ENCODE data around the gene SUMO2.
"Not testable (repeated sequence)": the region's sequence is repeated elsewhere in the genome, so short reads cannot be mapped to it uniquely, and the experiment has no call there.

Gene SUMO2

DNA sequence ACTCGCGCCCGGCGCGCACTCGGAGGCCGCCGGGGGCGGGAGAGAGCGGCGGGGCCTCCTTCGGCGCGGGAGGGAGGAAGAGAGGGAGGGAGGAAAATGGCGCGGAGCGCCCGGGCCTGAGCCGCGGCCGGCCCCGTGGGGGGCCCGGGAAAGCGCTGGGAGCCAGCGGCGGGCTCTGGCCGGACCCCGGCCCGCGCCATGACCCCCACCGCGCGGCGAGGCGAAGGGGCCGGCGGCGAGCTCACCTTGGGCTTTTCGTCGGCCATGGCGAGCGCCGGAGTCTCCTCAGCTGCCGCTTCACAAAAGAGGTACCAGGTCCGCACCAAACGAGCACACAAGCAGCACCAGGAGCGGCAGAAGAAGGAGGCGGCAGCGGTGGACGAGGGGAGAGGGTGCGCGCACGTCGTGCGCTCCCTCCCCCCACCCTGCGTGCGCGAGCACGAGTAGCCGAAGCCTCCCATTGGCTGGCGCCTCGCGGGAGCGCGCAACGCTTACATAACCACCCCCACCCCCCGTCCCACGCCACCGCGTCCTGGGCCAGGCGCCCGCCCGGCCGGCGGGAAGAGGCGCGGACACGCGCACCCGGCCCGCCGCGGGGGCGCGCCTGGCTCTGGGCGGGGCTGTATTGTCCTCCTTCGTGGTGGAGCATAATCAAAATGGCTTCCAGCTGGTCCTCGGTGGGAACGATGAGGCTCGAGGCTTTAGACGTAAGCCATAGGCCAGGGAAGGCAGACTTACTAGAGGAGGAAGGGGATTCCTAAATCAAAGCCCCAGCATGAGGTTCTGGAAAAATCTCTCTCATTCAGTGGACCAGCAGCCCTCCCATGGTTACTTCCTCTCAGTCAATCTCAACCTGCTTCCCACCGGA is at the start of gene SUMO2:
Gene SUMO2, minus strand, starts transcription at position 391 of the 868 bp plus-strand sequence. Its CDS starts 125 bp downstream, at position 266.
- FAIRE-seq: no peak

DNA sequence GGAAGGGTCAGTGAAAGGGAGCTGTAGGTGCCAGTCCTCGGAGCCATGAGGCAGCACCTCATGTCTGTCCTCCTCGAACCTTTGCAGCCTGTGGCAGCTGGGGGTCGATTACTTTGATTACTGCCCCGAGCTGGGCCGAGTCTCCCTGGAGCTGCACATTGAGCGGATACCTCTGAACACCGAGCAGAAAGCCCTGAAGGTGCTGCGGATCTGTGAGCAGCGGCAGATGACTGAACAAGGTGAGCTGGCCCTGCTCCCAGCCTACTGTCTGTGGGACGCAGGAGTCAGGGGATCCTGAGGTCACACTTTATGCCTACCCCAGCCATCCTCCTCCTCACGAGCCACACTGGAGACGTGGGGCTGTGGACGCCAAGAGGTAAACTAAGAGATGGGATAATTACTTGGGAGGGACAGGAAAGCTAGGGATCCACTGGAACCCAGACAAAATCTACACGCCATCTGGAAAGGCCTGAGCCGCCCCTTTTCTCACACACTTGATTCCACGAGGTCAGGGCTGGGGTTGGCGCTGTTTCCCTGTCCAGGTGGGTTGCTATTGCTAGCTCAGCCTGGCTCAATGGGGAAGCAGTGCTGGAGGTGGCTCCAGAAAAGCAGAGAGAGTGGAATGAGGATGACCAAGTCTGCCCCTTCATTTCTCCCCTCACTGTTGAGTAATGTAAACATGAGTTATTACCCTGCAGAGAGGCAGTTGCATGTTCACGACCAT is 49.1 kb upstream of the SUMO2 start:
- FAIRE-seq: no peak

DNA sequence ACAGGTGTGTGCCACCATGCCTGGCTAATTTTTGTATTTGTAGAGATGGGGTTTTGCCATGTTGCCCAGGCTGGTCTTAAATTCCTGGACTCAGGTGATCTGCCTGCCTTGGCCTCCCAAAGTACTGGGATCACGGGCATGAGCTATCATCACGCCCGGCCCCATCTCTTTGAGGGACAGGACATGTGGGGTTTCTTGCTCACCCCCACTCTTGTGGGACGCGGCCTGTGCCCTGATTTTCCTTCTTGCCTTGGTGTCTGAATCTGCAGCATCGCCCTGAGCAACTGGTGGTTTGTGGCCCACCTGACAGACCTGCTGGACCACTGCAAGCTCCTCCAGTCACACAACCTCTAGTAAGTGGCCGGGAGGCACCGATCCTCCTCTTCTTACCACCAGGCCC is 48.3 kb upstream of the SUMO2 start:
- FAIRE-seq: no peak

DNA sequence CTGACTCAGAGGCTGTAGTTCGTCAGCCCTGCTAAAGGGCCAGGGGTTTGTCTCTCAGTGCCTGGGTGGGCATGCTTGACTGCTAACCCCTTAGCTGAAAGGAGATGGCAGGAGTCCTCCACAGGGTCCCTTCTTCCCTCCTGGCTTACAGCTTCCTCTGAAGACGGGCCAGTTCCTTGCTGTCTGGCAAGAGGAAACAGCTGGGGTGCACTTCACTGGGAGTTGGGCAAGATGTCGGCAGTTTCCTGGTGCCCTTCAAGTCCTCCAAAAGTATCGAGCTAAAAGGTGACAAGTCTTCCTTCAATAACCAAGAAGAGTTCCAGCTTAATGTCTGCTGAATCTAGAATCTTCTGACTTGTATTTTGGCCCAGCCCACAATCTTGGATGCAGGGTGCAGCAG is 46.1 kb upstream of the SUMO2 start:
- no peak for FAIRE-seq

DNA sequence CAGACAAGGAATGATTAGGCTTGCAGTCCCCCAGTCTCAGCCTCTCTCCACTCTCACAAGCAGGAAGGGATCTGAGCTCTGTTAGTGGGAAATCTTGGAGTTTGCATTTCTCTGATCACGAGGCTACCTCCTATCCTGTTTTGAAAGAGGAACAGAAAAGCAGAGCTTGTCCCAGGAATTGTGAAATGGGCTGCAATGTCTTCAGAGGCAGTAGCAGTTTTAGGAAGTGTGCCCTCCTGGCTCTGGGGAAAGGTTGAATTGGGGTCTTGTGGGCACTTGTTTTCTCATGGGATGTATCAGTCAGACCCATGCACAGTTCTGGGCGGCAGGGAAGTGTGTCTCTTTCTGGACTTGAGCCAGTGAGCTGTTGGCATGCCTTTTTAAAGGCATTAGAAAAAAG is 45.5 kb upstream of the SUMO2 start:
- FAIRE-seq: no peak

DNA sequence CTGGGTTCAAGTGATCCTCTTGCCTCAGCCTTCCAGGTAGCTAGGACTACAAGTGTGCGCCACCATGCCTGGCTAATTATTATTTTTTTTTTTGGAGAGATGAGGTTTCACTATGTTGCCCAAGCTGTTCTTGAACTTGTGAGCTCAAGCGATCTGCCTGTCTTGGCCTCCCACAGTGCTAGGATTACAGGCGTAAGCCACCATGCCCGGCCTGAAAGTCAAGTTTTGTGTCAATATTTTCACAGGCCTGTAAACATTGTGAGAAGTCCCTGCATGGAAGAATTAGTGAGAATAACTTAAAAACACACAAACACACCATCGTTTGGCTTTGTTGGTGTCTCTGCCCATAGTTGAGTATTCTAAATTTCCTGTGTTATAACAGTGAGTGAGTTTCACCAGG is 45.0 kb upstream of the SUMO2 start:
- FAIRE-seq: no peak

DNA sequence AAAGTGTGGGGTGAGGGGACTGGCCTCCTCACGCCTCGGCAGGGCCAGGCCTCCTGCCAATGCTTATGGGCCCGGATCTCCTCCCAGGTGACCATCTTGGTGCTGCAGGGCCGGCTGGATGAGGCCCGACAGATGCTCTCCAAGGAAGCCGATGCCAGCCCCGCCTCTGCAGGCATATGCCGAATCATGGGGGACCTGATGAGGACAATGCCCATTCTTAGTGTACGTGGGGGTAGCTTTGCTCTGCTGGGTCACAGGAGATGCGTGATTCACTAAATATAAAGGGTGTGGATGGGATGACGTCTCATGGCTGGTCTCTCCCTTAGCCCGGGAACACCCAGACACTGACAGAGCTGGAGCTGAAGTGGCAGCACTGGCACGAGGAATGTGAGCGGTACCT is 42.3 kb upstream of the SUMO2 start:
- FAIRE-seq: no peak

DNA sequence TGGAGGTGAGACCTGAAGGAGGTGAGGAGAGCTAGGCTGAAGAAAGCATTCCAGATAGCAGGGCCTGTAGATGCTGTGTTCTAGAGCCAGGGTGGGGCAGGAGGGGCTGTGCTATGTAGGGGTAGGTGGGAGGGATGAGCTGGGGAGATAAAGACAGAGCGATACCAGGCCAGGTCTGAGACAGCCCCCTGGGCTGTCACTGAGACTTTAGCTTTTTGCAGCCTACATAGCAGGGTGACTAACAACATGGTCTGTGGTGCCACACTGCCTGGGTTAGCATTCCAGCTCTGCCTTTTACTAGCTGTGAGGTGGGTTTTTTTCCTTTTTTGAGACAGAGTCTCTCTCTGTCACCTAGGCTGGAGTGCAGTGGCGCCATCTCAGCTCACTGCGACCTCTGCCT is 37.1 kb upstream of the SUMO2 start:
- no peak for FAIRE-seq

DNA sequence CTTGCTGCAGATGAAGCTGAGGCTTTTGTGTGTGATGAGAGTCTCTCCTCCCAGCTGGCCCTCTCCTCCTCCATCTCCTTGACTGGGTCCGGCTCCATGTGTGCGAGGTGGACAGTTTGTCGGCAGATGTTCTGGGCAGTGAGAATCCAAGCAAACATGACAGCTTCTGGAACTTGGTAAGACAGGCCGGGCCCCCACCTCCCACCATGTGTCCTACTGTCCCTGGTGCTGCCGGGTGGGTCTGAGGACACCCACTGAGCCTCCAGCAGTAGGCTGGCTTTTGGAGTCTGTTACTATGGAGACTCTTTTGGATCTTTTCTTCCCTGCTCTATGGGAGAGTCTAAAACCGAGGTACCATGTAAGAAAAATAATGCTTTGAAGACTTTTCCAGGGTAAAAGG is 35.4 kb upstream of the SUMO2 start:
- FAIRE-seq: no peak

DNA sequence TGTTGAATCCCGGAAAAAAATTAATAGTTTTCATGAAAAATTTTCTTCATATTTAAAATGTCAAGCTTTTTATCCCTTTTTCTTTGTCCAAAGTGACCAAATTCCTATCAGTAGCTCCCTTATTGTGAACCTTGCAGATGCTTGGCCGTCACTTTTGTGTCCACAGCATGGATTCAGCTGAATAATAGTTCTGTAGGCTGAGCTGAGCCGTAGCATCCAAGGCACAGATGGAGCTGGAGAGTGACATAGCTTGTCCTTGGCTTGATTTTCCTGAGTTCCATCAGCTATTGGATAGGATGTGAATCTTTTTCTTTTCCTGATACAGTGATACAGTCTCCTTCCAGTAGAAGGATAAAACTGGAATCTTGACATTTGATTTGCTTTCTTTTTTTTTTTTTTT is 26.3 kb upstream of the SUMO2 start:
- FAIRE-seq: no peak

DNA sequence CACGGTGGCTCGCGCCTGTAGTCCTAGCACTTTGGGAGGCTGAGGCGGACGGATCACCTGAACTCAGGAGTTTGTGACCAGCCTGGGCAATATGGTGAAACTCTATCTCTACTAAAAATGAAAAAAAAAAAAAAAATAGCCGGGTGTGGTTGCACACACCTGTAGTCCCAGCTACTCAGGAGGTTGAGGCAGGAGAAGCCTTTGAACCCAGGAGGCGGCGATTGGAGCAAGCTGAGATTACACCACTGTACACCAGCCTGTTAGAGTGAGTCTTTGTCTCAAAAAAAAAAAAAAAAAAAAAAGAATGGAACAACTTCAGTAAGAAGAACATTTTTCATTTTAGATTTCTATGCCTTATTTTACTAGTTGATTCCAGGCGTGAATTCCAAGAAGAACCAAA is 25.4 kb upstream of the SUMO2 start:
- FAIRE-seq: no peak

DNA sequence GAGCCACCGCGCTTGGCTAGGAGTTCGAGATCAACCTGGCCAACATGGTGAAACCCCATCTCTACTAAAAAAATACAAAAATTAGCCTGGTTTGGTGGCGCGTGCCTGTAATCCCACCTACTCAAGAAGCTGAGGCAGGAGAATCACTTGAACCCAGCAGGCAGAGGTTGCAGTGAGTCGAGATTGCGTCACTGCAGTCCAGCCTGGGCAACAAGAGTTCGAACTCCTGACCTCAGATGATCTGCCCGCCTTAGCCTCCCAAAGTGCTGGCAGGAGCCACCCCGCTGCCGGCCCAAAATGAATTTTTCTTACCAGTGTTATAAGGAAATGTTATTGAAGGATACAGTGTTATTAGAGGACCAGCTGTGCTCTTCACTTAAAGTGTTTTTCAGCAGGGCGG is 25.0 kb upstream of the SUMO2 start:
- no peak for FAIRE-seq

DNA sequence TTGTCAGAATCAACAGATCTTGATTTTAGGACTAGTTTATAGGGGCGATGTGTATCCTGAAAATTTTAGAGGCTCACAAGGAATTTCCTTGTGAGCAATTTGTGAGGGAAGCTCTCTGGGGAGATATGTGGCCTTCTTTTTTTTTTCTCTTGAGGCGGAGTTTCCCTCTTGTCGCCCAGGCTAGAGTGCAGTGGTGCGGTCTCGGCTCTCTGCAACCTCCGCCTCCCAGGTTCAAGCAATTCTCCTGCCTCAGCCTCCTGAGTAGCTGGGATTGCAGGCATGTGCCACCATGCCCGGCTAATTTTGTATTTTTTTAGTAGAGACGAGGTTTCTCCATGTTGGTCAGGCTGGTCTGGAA is 24.3 kb upstream of the SUMO2 start:
- FAIRE-seq: not testable (repeated sequence)

DNA sequence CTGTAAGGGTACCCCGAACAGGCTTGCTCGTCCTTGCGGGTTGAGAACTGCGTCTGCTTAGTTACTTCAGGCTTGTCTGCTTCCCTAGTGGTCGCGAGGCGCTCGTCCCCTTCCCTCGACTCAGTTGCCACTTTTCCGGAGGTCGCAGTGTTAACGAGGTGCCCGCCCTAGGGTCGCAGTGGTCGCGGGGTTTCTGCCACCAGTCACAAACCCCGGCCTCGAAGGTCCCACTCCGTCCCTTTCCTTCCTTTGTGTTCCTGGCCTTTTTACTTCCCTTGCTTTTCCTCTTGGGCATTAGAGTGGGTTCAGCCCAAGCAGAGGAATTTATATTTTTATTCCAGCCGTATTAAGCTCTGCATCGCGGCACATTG is 23.0 kb upstream of the SUMO2 start:
- no peak for FAIRE-seq

DNA sequence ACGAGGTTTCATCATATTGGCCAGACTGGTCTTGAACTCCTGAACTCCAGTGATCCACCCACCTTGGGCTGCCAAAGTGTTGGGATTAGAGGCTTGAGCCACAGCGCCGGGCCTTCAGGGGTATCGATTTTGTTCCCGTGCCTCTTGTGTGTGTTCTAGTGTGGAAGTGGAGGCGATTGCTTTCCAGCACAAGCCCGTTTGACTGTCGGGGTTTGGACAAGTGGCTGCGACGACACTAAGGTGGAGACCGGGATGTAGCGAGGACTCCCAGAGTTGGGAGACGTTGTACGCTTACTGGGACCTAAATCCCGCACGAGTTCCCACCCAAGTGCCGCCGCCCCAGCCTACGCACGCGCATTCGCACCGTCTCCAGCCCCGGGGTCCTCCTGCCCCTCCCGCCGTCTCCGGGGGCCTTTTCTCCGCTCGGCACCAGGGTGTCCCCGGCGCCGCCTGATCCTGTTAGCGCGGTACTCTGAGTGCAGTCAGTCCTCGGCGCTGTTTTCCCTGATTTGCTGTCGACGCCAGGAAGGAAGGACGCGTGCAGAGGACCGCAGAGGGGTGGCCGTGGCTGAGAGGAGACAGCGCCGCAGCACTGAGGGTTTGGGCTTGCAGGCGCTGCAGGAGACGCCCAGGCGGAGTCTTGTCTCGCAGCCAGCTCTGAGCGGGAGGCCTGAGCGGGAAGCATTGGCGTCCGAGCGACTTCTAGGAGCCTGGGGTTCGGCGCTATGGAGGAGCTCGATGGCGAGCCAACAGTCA is 22.5 kb upstream of the SUMO2 start, which contains the start of gene NUP85:
Gene NUP85, plus strand, starts transcription at position 643 of the 756 bp plus-strand sequence. Its CDS starts 83 bp downstream, at position 726.
- FAIRE-seq: peak; percentile 75

DNA sequence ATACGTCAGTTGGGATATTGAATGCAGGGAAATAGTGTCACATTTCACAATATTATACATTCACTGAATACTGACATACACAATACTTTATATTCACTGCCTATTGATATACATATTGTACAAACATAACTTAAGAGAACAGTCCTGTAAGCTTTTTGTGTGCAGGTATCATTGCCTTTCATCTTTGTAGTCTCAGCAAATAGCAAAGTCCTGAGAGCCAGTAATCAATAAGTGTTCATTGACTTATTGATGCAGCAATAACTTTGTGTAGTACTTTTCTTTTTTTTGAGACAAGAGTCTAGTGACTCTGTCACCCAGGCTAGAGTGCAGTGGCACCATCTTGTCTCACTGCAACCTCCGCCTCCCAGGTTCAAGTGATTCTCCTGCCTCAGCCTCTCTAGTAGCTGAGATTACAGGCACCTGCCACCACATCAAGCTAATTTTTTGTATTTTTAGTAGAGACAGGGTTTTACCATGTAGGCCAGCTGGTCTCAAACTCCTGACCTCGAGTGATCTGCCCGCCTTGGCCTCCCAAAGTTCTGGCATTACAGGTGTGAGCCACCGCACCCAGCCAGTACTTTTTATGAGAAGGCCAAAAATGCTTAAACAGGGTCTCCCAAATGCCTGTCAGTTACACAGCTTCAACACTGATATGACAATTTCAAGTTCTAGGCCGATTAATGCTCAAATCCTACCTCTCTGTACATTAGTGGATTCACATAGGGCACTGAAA is 17.3 kb upstream of the SUMO2 start:
- FAIRE-seq: no peak

DNA sequence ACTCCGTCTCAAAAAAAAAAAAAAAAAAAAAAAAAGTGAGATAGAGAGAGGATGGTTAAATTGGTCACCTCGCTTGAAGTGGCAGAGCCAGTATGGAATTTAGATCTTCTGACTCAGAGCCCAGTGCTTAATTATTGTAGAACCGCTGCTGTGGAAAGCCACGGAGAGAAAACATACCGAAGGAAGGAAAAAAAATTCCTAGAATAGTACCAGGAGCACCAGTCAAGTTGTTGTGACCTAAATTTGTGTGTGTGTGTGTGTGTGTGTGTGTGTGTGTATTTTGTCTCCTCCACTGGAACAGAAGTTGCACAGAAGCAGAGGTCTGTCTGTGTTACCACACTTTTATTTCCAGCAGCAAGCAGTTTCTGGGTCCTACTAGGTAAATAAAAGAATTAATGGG is 12.1 kb upstream of the SUMO2 start:
- no peak for FAIRE-seq

DNA sequence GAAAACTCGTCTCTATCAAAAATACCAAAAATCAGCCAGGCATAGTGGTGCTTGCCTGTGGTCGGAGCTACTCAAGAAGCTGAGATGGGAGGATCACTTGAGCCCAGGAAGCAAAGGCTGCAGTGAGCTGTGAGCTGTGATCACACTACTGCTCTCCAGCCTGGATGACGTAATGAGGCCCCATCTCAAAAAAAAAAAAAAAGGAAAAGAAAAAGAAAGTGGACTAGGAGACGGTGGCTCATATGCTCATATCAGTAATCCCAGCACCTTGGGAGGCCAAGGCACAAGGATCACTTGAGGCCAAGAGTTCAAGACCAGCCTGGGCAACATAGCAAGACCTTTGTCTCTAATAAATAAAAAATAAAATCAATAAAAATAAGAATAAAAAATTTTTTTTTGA is 8.8 kb upstream of the SUMO2 start:
- no peak for FAIRE-seq

DNA sequence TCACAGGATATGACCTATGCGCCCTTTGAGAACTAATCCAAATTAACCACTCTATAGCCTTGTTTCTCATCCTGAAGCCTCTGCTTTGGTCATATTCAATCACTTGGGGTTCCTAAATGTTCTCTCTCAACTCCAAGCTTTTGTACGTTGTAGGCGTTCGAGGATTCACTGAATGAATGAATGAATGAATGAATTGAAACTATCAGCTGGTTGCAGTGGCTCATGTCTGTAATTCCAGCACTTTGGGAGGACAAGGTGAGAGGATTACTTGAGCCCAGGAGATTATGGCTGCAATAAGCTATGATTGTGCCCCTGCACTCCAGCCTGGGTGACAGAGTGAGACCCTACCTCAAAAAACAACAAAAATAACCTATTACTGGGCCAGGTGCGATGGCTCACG is 5.9 kb upstream of the SUMO2 start:
- FAIRE-seq: no peak

DNA sequence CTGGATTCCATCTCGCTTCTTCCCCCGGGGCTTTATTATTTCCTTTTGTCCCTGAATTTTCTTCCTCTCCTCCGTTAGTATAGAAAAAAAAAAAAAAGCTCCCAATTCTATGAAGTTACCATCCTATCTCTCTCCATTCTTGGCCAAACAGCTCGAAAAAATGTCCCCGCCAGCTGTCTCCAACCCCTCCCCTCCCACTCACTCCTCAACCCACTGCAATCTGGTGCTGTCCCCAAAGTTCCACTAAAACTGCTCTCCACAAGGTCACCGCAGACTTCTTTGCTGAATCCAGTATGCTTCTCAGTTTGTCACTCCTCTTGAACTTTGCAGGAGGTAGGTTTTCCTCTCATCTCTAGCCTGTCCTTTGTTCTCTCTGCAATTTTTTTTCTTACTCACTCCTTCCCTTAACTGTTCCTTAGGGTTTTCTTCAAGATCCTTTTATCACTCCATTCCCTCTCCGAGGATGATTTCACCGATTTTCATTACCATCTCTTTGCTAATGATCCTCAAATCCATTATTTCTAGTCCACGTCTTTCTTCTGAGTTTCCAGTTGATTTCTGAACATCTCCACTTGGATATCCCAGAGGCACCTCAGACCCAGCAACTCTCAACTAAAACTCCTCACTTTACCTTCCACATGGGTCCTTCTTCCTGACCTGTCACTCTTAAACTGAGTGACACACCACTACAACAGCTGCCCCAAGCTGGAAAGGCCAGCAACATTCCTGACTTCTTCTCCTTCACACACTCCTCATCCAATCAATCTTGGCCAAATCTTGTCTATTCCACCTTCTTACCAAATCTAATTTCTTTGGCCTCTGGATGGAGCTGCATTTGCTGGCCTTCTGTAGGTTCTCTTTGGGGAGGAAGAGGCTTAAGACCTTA is 1.5 kb upstream of the SUMO2 start:
- no peak for FAIRE-seq

DNA sequence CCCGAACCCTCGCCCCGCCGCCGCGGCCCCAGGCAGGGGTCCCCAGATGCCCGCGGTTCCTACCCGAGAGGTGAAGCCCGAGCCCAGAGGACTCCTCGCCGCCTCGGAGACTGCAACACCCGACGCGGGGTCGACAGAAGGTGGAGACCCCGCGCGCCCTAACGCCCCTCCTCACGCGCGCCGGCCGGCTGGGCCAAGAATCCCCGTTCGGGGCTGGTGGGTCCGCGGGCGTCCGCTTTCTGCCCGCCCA is 515 bp downstream of the SUMO2 start:
- FAIRE-seq: no peak

DNA sequence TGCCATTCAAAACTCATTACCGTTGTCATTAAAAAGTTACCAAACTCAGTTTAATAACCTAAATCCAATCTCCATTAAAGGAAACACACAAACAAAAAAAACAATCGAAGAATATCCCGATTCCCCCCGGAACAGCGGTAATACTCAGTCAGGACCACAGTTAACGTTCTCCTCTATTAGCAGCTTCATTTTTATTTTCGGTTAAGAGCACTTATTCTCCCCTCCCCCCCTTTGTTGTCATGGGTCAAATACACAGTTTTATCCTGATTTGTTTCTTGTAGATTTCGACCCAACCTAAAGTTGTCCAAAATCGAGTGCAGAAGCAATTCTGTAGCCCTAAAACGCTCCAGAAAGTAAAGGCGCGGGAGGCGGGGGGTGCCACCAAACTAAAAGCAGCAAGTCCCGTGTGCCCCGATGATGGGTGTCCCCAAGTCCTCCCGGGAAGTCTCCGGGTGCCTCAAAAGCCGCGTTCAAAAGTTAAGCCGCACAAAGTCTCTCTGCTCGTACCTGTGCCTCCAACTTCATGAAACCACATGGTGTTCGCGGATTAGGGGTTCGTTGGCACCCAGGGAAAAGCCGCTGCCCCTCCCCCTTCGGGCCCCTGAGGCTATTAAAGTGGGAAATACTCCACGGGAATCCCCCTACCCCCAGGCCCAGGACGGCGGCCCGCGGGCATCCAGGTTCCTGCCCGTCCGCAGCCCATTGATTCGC is 996 bp downstream of the SUMO2 start:
- FAIRE-seq: no peak
